PC-3 (cell line): Measurements from ENCODE around the gene LZTFL1.

Experiments
- EZH2 ChIP-seq: fragments of 300-600 bp; sonication (generic); IDR thresholded peaks from one replicate; pipeline ENCODE4 v1.6.1; 2017; ENCODE audit warnings: antibody characterized with exemption, mild to moderate bottlenecking, low read length; ENCODE audit not compliant: unreplicated experiment
- EZH2phosphoT487 ChIP-seq: fragments of 300-600 bp; sonication (generic); IDR thresholded peaks from 2 replicates; pipeline ENCODE4 v1.6.1; 2018; ENCODE audit warnings: mild to moderate bottlenecking, antibody characterized with exemption, low read length, borderline replicate concordance
- TF ChIP-seq, protein P1 (sequence below): fragments of 300-600 bp; sonication (generic); conservative IDR thresholded peaks from 2 replicates; pipeline ENCODE4 v1.5.1; 2017; ENCODE audit warnings: antibody characterized with exemption, low read depth, mild to moderate bottlenecking, low read length

DNA sequence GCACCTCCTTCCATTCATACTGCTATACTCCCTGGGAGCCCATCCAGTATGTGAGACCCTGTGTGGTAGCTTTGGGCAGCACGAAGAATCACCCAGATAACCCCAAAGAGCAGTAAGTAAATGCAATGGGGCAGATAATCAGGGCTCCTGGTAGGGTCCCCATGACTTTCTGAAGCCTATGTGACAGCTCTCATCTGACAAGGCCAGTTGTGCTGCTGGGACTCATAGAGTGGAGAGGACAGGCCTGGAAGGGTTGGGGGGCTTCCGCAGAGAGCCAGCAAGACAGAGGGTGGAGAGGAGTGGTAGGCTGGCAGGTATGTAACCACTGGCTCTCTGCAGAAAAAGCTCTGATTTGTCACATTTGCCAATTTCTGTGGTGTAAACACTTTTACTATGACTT, 42.3 kb downstream of the LZTFL1 start:
- TF ChIP-seq, protein P1, sequence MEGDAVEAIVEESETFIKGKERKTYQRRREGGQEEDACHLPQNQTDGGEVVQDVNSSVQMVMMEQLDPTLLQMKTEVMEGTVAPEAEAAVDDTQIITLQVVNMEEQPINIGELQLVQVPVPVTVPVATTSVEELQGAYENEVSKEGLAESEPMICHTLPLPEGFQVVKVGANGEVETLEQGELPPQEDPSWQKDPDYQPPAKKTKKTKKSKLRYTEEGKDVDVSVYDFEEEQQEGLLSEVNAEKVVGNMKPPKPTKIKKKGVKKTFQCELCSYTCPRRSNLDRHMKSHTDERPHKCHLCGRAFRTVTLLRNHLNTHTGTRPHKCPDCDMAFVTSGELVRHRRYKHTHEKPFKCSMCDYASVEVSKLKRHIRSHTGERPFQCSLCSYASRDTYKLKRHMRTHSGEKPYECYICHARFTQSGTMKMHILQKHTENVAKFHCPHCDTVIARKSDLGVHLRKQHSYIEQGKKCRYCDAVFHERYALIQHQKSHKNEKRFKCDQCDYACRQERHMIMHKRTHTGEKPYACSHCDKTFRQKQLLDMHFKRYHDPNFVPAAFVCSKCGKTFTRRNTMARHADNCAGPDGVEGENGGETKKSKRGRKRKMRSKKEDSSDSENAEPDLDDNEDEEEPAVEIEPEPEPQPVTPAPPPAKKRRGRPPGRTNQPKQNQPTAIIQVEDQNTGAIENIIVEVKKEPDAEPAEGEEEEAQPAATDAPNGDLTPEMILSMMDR, result no peak
- TF ChIP-seq EZH2phosphoT487 (no peak), EZH2 (no peak)
